ENCODE results near the gene PDE4B.

Gene PDE4B

DNA sequence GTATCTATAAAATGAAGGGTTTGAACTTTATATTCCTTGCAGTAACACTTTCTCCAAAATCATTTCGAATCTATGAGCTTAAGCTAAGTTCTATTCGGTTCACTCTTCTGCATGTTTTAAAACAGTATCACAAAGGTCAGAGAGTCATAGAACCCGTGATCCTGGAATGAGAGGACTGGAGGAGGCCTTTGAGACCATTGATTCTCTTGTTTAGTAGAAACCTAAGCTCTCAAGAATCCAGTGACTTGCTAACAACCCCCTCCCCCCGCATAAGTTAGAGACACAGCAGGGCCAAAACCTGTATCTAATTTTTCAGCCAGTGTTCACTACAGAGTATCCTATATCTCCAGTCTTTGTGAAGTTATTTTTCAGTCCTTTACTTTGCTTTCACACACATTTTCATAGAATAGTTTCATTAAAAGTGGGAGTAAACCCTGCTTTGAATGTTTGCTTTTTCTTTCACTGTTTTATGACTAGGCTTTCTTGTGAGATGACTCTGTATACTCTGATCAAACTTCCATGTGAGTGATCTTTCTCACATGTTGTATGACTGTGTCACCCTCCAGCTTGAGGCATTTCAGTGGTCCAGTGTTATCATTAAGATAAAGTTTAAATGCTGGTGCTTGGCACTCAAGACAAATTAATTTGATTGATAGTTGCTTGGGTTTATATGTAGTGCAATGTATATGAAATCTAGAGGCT is 465.9 kb downstream of the PDE4B start:
- no peaks in the 10 kb centered on the region for H3K27me3 Mint-ChIP-seq
- H3K36me3 Mint-ChIP-seq (ENCODE audit: low read depth), result no peaks in the 10 kb centered on the region
- peak overlapping the region; percentile 2 for H3K27ac Mint-ChIP-seq
- no peaks in the 10 kb centered on the region for H3K9me3 Mint-ChIP-seq
- peaks cover 79% of the 10 kb centered on the region for H3K4me1 Mint-ChIP-seq (ENCODE audit: low read depth)
- no peak overlapping the region for H3K4me3 Mint-ChIP-seq

DNA sequence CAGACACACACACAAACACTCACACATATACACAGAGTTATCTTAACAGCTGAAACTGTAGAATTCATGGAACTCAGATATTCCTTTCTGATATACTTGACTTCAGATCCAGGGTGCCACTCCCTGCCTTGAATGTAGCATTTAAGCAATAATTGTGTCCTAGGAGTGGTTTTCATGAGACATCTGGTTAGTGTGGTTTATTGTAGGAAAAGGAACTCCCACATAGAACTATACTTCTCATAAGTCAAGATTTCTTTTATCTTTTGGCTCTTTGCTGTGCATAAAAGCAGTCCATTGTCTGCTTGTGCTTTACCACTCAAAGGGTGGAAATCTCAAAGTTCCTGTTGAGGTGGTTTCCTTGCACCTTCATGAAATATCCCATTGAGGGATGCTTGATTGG is 468.7 kb downstream of the PDE4B start:
- no peaks in the 10 kb centered on the region for H3K36me3 Mint-ChIP-seq (ENCODE audit: low read depth)
- no peak overlapping the region for H3K27ac Mint-ChIP-seq
- peaks cover 68% of the 10 kb centered on the region for H3K4me1 Mint-ChIP-seq (ENCODE audit: low read depth)
- no peaks in the 10 kb centered on the region for H3K9me3 Mint-ChIP-seq
- H3K4me3 Mint-ChIP-seq, result no peak overlapping the region
- no peaks in the 10 kb centered on the region for H3K27me3 Mint-ChIP-seq

GRCh38 chr1:66262208-66262963 is 469.7 kb downstream of the PDE4B start:
- Mint-ChIP-seq H3K27me3 (no peaks in the 10 kb centered on the region), H3K4me3 (no peak overlapping the region), H3K36me3 (ENCODE audit: low read depth) (no peaks in the 10 kb centered on the region), H3K27ac (no peak overlapping the region), H3K4me1 (ENCODE audit: low read depth) (peaks cover 68% of the 10 kb centered on the region), H3K9me3 (no peaks in the 10 kb centered on the region)

DNA sequence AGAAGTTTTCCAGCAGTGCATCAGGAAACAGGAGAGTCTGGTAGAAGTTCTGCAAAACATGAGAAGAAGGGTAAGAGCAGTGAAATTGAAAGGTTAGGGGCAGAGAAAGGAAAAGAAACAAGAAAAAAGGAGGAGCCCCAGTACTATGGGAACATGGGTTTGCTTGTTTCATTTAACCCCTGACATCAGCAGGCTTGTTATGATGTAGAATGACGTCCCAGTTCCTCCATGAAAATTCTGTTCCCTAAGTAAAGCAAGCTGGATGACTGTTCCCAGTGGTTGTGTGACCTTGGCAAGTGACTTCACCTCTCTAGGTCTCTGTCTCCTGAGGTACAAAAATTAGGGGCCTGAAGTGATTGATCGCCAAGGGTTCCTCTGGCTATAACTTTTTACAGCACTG is 472.6 kb downstream of the PDE4B start:
- Mint-ChIP-seq H3K9me3 (no peaks in the 10 kb centered on the region), H3K4me1 (ENCODE audit: low read depth) (peaks cover 52% of the 10 kb centered on the region), H3K4me3 (no peak overlapping the region), H3K27ac (no peak overlapping the region), H3K36me3 (ENCODE audit: low read depth) (no peaks in the 10 kb centered on the region), H3K27me3 (no peaks in the 10 kb centered on the region)

DNA sequence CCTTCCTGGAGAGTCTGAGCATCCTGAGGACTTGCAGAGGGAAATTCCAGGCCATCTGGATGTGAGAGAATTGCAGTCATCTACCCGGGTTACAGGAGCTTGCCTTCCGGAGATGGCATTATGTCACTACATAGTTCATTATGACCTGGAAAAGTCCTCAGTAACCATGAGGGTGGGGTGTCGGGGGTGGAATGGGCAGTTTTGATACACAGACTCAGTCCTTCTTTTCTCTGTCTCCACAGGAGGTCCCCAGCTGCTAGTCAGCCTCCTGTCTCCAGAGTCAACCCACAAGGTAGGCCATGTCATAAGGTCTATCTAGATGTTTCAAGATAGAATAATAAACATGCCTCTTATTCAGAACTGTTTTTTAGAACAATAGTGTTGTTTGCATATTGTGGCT is 473.1 kb downstream of the PDE4B start:
- no peaks in the 10 kb centered on the region for H3K36me3 Mint-ChIP-seq (ENCODE audit: low read depth)
- H3K4me1 Mint-ChIP-seq (ENCODE audit: low read depth), result peaks cover 53% of the 10 kb centered on the region
- no peak overlapping the region for H3K4me3 Mint-ChIP-seq
- no peaks in the 10 kb centered on the region for H3K27me3 Mint-ChIP-seq
- H3K27ac Mint-ChIP-seq, result no peak overlapping the region
- H3K9me3 Mint-ChIP-seq, result no peaks in the 10 kb centered on the region

DNA sequence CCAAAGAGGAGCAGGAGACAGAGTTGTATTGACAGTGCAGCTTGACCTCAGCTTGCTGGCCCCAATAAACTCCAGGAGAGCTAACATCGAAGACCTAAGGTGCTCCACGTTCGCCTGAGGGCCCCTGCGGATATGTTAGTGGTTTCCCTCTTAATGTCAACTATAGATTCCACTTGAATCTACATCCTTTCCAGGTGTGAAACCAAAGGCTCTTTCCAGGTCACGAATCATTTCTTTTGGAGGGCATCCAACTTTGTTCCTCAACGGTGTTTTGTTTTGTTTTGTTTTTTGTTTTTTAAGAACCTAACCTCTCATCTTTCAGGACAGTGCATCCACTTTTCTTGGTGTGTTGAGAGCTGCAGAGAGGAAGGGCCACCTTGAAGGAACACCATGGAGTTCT is 473.7 kb downstream of the PDE4B start:
- Mint-ChIP-seq H3K9me3 (no peaks in the 10 kb centered on the region), H3K4me3 (no peak overlapping the region), H3K27me3 (no peaks in the 10 kb centered on the region), H3K36me3 (ENCODE audit: low read depth) (no peaks in the 10 kb centered on the region), H3K4me1 (ENCODE audit: low read depth) (peaks cover 53% of the 10 kb centered on the region), H3K27ac (peak overlapping the region; percentile 2)

- Mint-ChIP-seq H3K9me3 (no peaks in the 10 kb centered on the region), H3K36me3 (ENCODE audit: low read depth) (no peaks in the 10 kb centered on the region), H3K27ac (peak overlapping the region; percentile 2), H3K27me3 (no peaks in the 10 kb centered on the region), H3K4me1 (ENCODE audit: low read depth) (peaks cover 53% of the 10 kb centered on the region), H3K4me3 (no peak overlapping the region)
These were observed 474.1 kb downstream of the PDE4B start for GRCh38 chr1:66266756-66267155.

DNA sequence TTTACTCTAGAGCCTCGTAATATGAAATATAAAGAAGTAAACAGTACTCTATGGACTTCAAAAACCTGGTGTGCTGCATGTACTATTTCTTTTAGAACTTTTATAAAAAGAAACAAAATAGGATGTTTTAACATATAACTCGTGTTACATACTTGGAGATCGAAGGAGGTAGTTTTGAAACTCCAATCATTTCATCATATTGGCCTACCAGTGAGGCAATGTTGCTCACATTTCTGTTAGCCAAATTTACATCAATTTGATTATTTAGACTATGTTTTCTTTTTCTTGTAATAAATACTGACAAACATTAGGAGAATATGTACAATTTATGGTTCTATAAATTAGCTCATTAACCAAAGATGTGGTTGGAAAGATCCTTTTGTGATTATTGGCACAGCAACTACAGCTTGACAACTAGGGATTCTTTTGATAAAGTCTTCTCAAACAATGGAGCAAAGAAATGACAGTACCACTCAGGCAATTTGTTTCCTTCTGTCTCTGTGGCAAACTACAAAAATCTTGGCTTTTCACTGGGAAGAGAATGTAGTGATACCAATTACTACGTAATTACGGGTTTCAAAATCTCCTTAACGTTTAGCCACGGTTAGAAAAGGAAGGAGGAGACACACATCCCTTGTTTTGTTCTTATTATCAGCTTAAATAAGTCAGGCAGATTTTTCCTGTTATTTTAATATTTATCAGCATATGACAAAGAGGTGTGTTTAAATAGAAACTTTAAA is 474.7 kb downstream of the PDE4B start:
- Mint-ChIP-seq H3K36me3 (ENCODE audit: low read depth) (no peaks in the 10 kb centered on the region), H3K27me3 (no peaks in the 10 kb centered on the region), H3K4me1 (ENCODE audit: low read depth) (peaks cover 53% of the 10 kb centered on the region), H3K4me3 (no peak overlapping the region), H3K9me3 (no peaks in the 10 kb centered on the region), H3K27ac (no peak overlapping the region)

- Mint-ChIP-seq H3K9me3 (no peaks in the 10 kb centered on the region), H3K27ac (no peak overlapping the region)
These were observed 476.5 kb downstream of the PDE4B start for GRCh38 chr1:66269222-66269621.

DNA sequence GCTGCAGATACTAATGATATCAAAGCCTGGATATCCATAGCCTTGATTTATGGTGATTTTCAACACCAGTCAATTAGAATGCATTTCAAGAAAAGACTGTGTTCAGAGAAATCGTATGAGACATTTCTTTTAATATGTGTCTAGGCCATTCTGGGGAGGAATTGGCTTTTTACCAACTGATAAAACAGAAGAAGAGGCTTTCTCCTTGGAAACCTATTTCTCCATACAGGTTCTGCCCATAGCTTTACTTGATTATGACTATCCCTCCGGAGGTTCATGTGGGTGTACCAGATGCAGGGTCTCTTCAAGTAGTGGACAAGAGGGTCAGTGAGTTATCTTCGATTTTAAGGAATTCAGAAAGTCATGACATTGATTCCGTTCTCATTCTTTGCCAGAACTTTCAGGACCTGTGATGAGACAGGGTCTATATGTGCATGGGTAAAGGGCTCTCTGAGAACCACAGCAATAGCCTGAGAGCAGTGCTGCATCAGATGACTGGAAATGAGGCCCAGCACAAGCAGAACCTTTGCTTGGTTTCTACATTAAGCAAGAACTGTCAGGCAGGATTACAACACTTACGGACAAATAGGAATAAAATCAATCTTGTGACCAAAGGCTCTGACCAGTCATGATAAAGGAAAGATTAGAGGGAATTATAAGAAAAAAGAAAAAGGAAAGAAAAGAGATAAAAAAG is 477.6 kb downstream of the PDE4B start:
- H3K27me3 Mint-ChIP-seq, result no peaks in the 10 kb centered on the region
- no peaks in the 10 kb centered on the region for H3K36me3 Mint-ChIP-seq (ENCODE audit: low read depth)
- H3K9me3 Mint-ChIP-seq, result no peaks in the 10 kb centered on the region
- peak overlapping the region; percentile 33 for H3K27ac Mint-ChIP-seq
- peaks cover 61% of the 10 kb centered on the region for H3K4me1 Mint-ChIP-seq (ENCODE audit: low read depth)
- no peak overlapping the region for H3K4me3 Mint-ChIP-seq

More at GRCh38 chr1:66269222-66269621, 476.5 kb downstream of the PDE4B start:
- Mint-ChIP-seq H3K27me3 (no peaks in the 10 kb centered on the region), H3K4me1 (ENCODE audit: low read depth) (peaks cover 54% of the 10 kb centered on the region), H3K4me3 (no peak overlapping the region), H3K36me3 (ENCODE audit: low read depth) (no peaks in the 10 kb centered on the region)

- Mint-ChIP-seq H3K4me1 (ENCODE audit: low read depth) (peaks cover 64% of the 10 kb centered on the region), H3K27me3 (no peaks in the 10 kb centered on the region), H3K4me3 (peak overlapping the region; percentile 39)
These were observed 478.7 kb downstream of the PDE4B start for GRCh38 chr1:66271216-66271903.

DNA sequence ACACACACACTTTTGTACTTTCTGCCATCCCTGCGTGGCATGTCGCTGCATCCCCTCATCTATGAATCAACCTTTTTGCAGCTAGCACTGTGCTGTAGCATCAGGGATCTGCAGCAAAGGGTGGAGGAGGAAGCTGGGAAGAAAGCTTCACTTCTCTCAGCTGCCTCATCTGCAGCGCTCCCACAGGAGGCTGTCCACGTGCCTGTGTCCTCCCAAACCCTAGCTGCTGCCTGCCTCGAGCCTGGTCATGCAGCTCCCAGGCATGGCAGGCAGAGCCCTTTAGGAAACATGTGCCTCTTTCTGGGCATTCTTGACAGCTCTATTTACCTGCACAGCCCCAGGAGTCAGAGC is 479.2 kb downstream of the PDE4B start:
- Mint-ChIP-seq H3K4me3 (no peak overlapping the region), H3K9me3 (no peaks in the 10 kb centered on the region), H3K27me3 (no peaks in the 10 kb centered on the region), H3K36me3 (ENCODE audit: low read depth) (no peaks in the 10 kb centered on the region), H3K4me1 (ENCODE audit: low read depth) (peaks cover 64% of the 10 kb centered on the region), H3K27ac (peak overlapping the region; percentile 67)

More at GRCh38 chr1:66271216-66271903, 478.7 kb downstream of the PDE4B start:
- Mint-ChIP-seq H3K9me3 (no peaks in the 10 kb centered on the region), H3K36me3 (ENCODE audit: low read depth) (no peaks in the 10 kb centered on the region), H3K27ac (peak overlapping the region; percentile 67)

GRCh38 chr1:66273656-66274055 is 481.0 kb downstream of the PDE4B start:
- no peaks in the 10 kb centered on the region for H3K9me3 Mint-ChIP-seq
- H3K27me3 Mint-ChIP-seq, result no peaks in the 10 kb centered on the region
- no peak overlapping the region for H3K4me3 Mint-ChIP-seq
- peaks cover 79% of the 10 kb centered on the region for H3K4me1 Mint-ChIP-seq (ENCODE audit: low read depth)
- H3K36me3 Mint-ChIP-seq (ENCODE audit: low read depth), result no peaks in the 10 kb centered on the region
- H3K27ac Mint-ChIP-seq, result no peak overlapping the region

DNA sequence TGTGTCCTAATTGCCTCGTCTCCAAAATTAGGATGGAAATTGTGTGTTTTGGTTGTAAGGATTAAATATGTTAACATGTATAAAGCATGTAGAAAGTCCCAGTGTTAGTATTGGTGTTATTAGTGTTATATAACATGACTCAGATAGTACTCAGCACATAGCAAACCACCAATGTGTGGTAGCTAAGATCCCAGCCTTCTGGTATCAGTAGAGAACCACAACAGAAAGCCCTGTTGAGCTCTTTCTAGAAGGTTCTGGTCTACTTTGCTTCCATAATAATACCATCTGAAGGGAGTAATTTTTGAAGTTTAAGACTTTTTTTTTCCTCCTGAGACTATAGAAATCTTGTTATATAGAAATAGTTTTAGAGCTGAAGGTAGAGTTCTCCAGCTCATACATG is 481.9 kb downstream of the PDE4B start:
- no peak overlapping the region for H3K4me3 Mint-ChIP-seq
- no peaks in the 10 kb centered on the region for H3K36me3 Mint-ChIP-seq (ENCODE audit: low read depth)
- H3K27me3 Mint-ChIP-seq, result no peaks in the 10 kb centered on the region
- no peaks in the 10 kb centered on the region for H3K9me3 Mint-ChIP-seq
- no peak overlapping the region for H3K27ac Mint-ChIP-seq
- H3K4me1 Mint-ChIP-seq (ENCODE audit: low read depth), result peaks cover 89% of the 10 kb centered on the region

Data from stimulated activated naive CD8-positive, alpha-beta T cell treated with anti-CD3 and anti-CD28 coated beads, Interleukin-15, Interleukin-2, amounts not matched to agents 100 ng/mL and 50 ng/mL, for 24 hours (primary cell).